ENCODE measurements around the gene COA4. TPM values are rescaled to one million over a fixed set of nuclear protein-coding genes. Genes with fewer than 3 reads are reported as not detected.

The COA4 gene
- total RNA-seq, 1 experiment from 2014 or later = 114 TPM

GRCh38 chr11:73913472-73913871 is 36.8 kb upstream of the COA4 start:
- CTCF ChIA-PET = interaction anchor here (0.8 kb wide), 1 partner anchor 18 kb away, joined by 3 read pairs; no protein-coding TSS in a partner anchor
- DNase-seq (ENCODE audit: low spot score) (no peak), ATAC-seq (no peak)
- no peaks in the 10 kb centered on the region for H3K9me3 Mint-ChIP-seq
- H3K27ac Mint-ChIP-seq = no peak overlapping the region
- H3K4me3 Mint-ChIP-seq = no peak overlapping the region
- TF ChIP-seq, protein P1, sequence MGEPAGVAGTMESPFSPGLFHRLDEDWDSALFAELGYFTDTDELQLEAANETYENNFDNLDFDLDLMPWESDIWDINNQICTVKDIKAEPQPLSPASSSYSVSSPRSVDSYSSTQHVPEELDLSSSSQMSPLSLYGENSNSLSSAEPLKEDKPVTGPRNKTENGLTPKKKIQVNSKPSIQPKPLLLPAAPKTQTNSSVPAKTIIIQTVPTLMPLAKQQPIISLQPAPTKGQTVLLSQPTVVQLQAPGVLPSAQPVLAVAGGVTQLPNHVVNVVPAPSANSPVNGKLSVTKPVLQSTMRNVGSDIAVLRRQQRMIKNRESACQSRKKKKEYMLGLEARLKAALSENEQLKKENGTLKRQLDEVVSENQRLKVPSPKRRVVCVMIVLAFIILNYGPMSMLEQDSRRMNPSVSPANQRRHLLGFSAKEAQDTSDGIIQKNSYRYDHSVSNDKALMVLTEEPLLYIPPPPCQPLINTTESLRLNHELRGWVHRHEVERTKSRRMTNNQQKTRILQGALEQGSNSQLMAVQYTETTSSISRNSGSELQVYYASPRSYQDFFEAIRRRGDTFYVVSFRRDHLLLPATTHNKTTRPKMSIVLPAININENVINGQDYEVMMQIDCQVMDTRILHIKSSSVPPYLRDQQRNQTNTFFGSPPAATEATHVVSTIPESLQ (CRISPR knock-in tag; IDR thresholded peaks at IDR 0.05) = no peak
- TF ChIP-seq NR2C2 (CRISPR knock-in tag; IDR thresholded peaks at IDR 0.05) (no peak), ZNF317 (CRISPR knock-in tag; IDR thresholded peaks at IDR 0.05; ENCODE audit: borderline replicate concordance, low read depth) (no peak), ZNF232 (CRISPR knock-in tag; IDR thresholded peaks at IDR 0.05) (no peak), E2F1 (CRISPR knock-in tag; IDR thresholded peaks at IDR 0.05) (no peak), ATF1 (CRISPR knock-in tag; IDR thresholded peaks at IDR 0.05) (no peak), IRF2 (CRISPR knock-in tag; IDR thresholded peaks at IDR 0.05; ENCODE audit: borderline replicate concordance, low read depth) (no peak), FOXK1 (CRISPR knock-in tag; IDR thresholded peaks at IDR 0.05) (no peak), RELA (CRISPR knock-in tag; IDR thresholded peaks at IDR 0.05; ENCODE audit: borderline replicate concordance) (no peak), SMAD3 (CRISPR knock-in tag; IDR thresholded peaks at IDR 0.05; ENCODE audit: borderline replicate concordance) (no peak), MXD4 (CRISPR knock-in tag; IDR thresholded peaks at IDR 0.05; ENCODE audit: borderline replicate concordance) (no peak), E2F4 (CRISPR knock-in tag; IDR thresholded peaks at IDR 0.05; ENCODE audit: borderline replicate concordance, low read depth) (no peak), ZBTB21 (CRISPR knock-in tag; IDR thresholded peaks at IDR 0.05; ENCODE audit: borderline replicate concordance) (no peak), STAT6 (CRISPR knock-in tag; conservative IDR thresholded peaks at IDR 0.05; ENCODE audit: low read depth) (no peak), TCF7 (CRISPR knock-in tag; IDR thresholded peaks at IDR 0.05; ENCODE audit: low read depth) (no peak), USF1 (CRISPR knock-in tag; IDR thresholded peaks at IDR 0.05) (no peak)
- TF ChIP-seq, protein P2, sequence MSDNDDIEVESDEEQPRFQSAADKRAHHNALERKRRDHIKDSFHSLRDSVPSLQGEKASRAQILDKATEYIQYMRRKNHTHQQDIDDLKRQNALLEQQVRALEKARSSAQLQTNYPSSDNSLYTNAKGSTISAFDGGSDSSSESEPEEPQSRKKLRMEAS (CRISPR knock-in tag; IDR thresholded peaks at IDR 0.05) = no peak
- TF ChIP-seq, protein P3, sequence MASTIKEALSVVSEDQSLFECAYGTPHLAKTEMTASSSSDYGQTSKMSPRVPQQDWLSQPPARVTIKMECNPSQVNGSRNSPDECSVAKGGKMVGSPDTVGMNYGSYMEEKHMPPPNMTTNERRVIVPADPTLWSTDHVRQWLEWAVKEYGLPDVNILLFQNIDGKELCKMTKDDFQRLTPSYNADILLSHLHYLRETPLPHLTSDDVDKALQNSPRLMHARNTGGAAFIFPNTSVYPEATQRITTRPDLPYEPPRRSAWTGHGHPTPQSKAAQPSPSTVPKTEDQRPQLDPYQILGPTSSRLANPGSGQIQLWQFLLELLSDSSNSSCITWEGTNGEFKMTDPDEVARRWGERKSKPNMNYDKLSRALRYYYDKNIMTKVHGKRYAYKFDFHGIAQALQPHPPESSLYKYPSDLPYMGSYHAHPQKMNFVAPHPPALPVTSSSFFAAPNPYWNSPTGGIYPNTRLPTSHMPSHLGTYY (CRISPR knock-in tag; IDR thresholded peaks at IDR 0.05) = no peak
- TF ChIP-seq, protein P4, sequence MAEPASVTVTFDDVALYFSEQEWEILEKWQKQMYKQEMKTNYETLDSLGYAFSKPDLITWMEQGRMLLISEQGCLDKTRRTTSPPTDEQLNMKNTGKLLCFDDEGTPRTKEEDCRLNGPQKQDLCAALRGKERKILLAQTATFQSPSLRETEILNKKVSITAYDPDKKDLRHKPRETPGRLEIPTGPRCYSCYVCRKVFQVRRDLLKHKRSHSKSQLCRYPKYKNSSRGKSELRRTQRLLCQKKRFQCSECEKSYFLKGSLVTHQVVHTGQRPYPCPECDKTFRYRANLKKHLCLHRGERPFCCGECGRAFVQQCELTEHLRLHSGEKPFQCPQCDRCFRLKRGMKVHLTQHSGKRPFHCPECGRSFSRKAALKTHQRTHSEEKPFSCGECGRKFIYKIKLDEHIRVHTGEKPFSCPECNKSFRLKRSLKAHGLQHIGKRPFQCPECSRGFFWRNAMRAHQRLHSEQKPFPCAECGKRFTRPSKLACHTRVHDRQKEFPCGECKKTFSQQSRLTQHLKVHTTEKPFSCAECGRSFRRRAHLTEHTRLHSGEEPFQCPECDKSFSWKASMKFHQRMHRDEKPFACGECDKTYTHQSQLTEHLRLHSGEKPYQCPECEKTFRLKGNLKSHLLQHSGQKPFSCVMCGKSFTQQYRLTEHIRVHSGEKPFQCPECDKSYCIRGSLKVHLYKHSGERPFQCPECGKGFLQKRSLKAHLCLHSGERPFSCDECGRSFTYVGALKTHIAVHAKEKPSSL (CRISPR knock-in tag; conservative IDR thresholded peaks at IDR 0.05) = no peak
- TF ChIP-seq, protein P5, sequence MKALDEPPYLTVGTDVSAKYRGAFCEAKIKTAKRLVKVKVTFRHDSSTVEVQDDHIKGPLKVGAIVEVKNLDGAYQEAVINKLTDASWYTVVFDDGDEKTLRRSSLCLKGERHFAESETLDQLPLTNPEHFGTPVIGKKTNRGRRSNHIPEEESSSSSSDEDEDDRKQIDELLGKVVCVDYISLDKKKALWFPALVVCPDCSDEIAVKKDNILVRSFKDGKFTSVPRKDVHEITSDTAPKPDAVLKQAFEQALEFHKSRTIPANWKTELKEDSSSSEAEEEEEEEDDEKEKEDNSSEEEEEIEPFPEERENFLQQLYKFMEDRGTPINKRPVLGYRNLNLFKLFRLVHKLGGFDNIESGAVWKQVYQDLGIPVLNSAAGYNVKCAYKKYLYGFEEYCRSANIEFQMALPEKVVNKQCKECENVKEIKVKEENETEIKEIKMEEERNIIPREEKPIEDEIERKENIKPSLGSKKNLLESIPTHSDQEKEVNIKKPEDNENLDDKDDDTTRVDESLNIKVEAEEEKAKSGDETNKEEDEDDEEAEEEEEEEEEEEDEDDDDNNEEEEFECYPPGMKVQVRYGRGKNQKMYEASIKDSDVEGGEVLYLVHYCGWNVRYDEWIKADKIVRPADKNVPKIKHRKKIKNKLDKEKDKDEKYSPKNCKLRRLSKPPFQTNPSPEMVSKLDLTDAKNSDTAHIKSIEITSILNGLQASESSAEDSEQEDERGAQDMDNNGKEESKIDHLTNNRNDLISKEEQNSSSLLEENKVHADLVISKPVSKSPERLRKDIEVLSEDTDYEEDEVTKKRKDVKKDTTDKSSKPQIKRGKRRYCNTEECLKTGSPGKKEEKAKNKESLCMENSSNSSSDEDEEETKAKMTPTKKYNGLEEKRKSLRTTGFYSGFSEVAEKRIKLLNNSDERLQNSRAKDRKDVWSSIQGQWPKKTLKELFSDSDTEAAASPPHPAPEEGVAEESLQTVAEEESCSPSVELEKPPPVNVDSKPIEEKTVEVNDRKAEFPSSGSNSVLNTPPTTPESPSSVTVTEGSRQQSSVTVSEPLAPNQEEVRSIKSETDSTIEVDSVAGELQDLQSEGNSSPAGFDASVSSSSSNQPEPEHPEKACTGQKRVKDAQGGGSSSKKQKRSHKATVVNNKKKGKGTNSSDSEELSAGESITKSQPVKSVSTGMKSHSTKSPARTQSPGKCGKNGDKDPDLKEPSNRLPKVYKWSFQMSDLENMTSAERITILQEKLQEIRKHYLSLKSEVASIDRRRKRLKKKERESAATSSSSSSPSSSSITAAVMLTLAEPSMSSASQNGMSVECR (CRISPR knock-in tag; IDR thresholded peaks at IDR 0.05; ENCODE audit: borderline replicate concordance) = no peak
- peaks cover 27% of the 10 kb centered on the region for H3K36me3 Mint-ChIP-seq
- H3K27me3 Mint-ChIP-seq (ENCODE audit: low read depth) = no peaks in the 10 kb centered on the region
- POLR2A ChIA-PET = no interaction called here
- no peaks in the 10 kb centered on the region for H3K4me1 Mint-ChIP-seq
